Immature natural killer cell (primary cell): ENCODE data around the gene OSBPL9. TPM values are rescaled to one million over a fixed set of nuclear protein-coding genes. Genes with fewer than 3 reads are reported as not detected.
"Not testable (repeated sequence)": the region's sequence is repeated elsewhere in the genome, so short reads cannot be mapped to it uniquely, and the experiment has no call there.

Experiments
- DNase-seq, 3 donors: peaks; one replicate each; pipeline ENCODE4 v3.0.0; 2022; ENCODE audit warnings: mixed read lengths in 1 of 3
- H3K27ac Mint-ChIP-seq, 6 donors: one replicate each; pipeline ENCODE4 v1.8.0; 2020; ENCODE audit warnings: mixed read lengths in 6 of 6, mild to moderate bottlenecking in 5 of 6, inconsistent platforms in 4 of 6, moderate library complexity in 3 of 6
- H3K27me3 Mint-ChIP-seq, 3 donors: one replicate each; pipeline ENCODE4 v1.8.0; 2020 to 2021; ENCODE audit warnings: low read depth in 3 of 3, mild to moderate bottlenecking in 3 of 3, mixed read lengths in 3 of 3, moderate library complexity in 3 of 3, inconsistent platforms in 1 of 3
- H3K36me3 Mint-ChIP-seq, 3 donors: one replicate each; pipeline ENCODE4 v1.8.0; 2020; ENCODE audit warnings: mixed read lengths in 3 of 3, inconsistent platforms in 2 of 3, mild to moderate bottlenecking in 2 of 3
- H3K4me1 Mint-ChIP-seq, 2 donors: one replicate each; pipeline ENCODE4 v1.8.0; 2020; ENCODE audit warnings: inconsistent platforms in 2 of 2, mild to moderate bottlenecking in 2 of 2, mixed read lengths in 2 of 2, moderate library complexity in 1 of 2
- H3K4me3 Mint-ChIP-seq, 5 donors: one replicate each; pipeline ENCODE4 v1.8.0; 2020; ENCODE audit warnings: mild to moderate bottlenecking in 5 of 5, mixed read lengths in 5 of 5, inconsistent platforms in 3 of 5, moderate library complexity in 3 of 5
- H3K9me3 Mint-ChIP-seq, 6 donors: one replicate each; pipeline ENCODE4 v1.8.0; 2020; ENCODE audit warnings: mild to moderate bottlenecking in 6 of 6, mixed read lengths in 6 of 6, inconsistent platforms in 4 of 6, moderate library complexity in 3 of 6
- polyA plus RNA-seq, 3 donors: library from polyadenylated mRNA; unstranded; fragments of 300-500 nt; fragmentation: Illumina TruSeq; gene quantifications; one replicate each; pipeline ENCODE4 v1.2.3, GENCODE V29; 2021

The OSBPL9 gene
- polyA plus RNA-seq, 3 donors from 2014 or later = 26.1 to 38.5 (median 38.2) TPM

GRCh38 chr1:51726544-51727225 is 109.8 kb downstream of the OSBPL9 start:
- Mint-ChIP-seq H3K36me3 (no peaks in the 10 kb centered on the region), H3K27me3 (peaks cover 3 to 8% (median 3%) of the 10 kb centered on the region in 3 donors), H3K9me3 (no peaks in the 10 kb centered on the region), H3K4me1 (peaks cover 27 to 29% of the 10 kb centered on the region in 2 donors), H3K27ac (no peak overlapping the region), H3K4me3 (no peak overlapping the region)
- DNase-seq = no peak

GRCh38 chr1:51727366-51727765 is 110.5 kb downstream of the OSBPL9 start:
- no peak for DNase-seq
- peaks cover 27 to 35% of the 10 kb centered on the region in 2 donors for H3K4me1 Mint-ChIP-seq
- H3K27me3 Mint-ChIP-seq = peaks cover 3 to 8% (median 3%) of the 10 kb centered on the region in 3 donors
- H3K27ac Mint-ChIP-seq = no peak overlapping the region
- no peaks in the 10 kb centered on the region for H3K9me3 Mint-ChIP-seq
- H3K36me3 Mint-ChIP-seq = no peaks in the 10 kb centered on the region
- H3K4me3 Mint-ChIP-seq = peak overlapping the region in 1 of 5 donors; percentile 42

GRCh38 chr1:51728611-51729155 is 111.8 kb downstream of the OSBPL9 start:
- DNase-seq = peak in 1 of 3 donors; percentile 1
- Mint-ChIP-seq H3K27me3 (peaks cover 3 to 8% (median 3%) of the 10 kb centered on the region in 3 donors), H3K9me3 (no peaks in the 10 kb centered on the region), H3K36me3 (no peaks in the 10 kb centered on the region), H3K27ac (peak overlapping the region; percentile 77 to 90 (median 82)), H3K4me1 (peaks cover 36 to 44% of the 10 kb centered on the region in 2 donors), H3K4me3 (peak overlapping the region; percentile 82 to 94 (median 90))

- Mint-ChIP-seq H3K4me3 (peak overlapping the region; percentile 82 to 94 (median 90)), H3K4me1 (peaks cover 36 to 44% of the 10 kb centered on the region in 2 donors), H3K27me3 (peaks cover 3 to 8% (median 3%) of the 10 kb centered on the region in 3 donors), H3K36me3 (no peaks in the 10 kb centered on the region), H3K9me3 (no peaks in the 10 kb centered on the region), H3K27ac (peak overlapping the region; percentile 77 to 90 (median 82))
- DNase-seq = peak; percentile 94 to 95 (median 94)
These were observed 112.4 kb downstream of the OSBPL9 start for GRCh38 chr1:51729156-51729823.

GRCh38 chr1:51729824-51730301 is 113.0 kb downstream of the OSBPL9 start:
- Mint-ChIP-seq H3K27ac (peak overlapping the region; percentile 68 to 95 (median 88)), H3K4me3 (peak overlapping the region; percentile 82 to 94 (median 90)), H3K27me3 (peaks cover 3 to 8% (median 3%) of the 10 kb centered on the region in 3 donors), H3K36me3 (no peaks in the 10 kb centered on the region), H3K9me3 (no peaks in the 10 kb centered on the region), H3K4me1 (peaks cover 36 to 45% of the 10 kb centered on the region in 2 donors)
- DNase-seq = no peak

- no peak for DNase-seq
- Mint-ChIP-seq H3K4me1 (peaks cover 46 to 61% of the 10 kb centered on the region in 2 donors), H3K9me3 (no peaks in the 10 kb centered on the region), H3K4me3 (no peak overlapping the region), H3K36me3 (no peaks in the 10 kb centered on the region), H3K27me3 (peaks cover 3 to 10% (median 3%) of the 10 kb centered on the region in 3 donors), H3K27ac (peak overlapping the region in 2 of 6 donors; percentile 18 to 32)
These were observed 115.1 kb downstream of the OSBPL9 start for GRCh38 chr1:51731998-51732397.

GRCh38 chr1:51732701-51733425 is 116.0 kb downstream of the OSBPL9 start:
- H3K4me1 Mint-ChIP-seq = peaks cover 44 to 59% of the 10 kb centered on the region in 2 donors
- DNase-seq = no peak
- H3K9me3 Mint-ChIP-seq = no peaks in the 10 kb centered on the region
- H3K36me3 Mint-ChIP-seq = no peaks in the 10 kb centered on the region
- H3K27ac Mint-ChIP-seq = peak overlapping the region in 3 of 6 donors; percentile 1 to 37 (median 18)
- no peak overlapping the region for H3K4me3 Mint-ChIP-seq
- peaks cover 3 to 10% (median 3%) of the 10 kb centered on the region in 3 donors for H3K27me3 Mint-ChIP-seq

GRCh38 chr1:51733426-51733774 is 116.5 kb downstream of the OSBPL9 start:
- H3K27me3 Mint-ChIP-seq, H3K9me3 Mint-ChIP-seq, H3K27ac Mint-ChIP-seq, DNase-seq, H3K4me3 Mint-ChIP-seq, H3K36me3 Mint-ChIP-seq: not testable (repeated sequence)
- H3K4me1 Mint-ChIP-seq = peaks cover 39 to 54% of the 10 kb centered on the region in 2 donors

- Mint-ChIP-seq H3K4me3 (no peak overlapping the region), H3K4me1 (peaks cover 33 to 49% of the 10 kb centered on the region in 2 donors), H3K36me3 (no peaks in the 10 kb centered on the region), H3K27me3 (peaks cover 3 to 6% (median 3%) of the 10 kb centered on the region in 3 donors), H3K9me3 (no peaks in the 10 kb centered on the region), H3K27ac (no peak overlapping the region)
- DNase-seq = no peak
These were observed 117.1 kb downstream of the OSBPL9 start for GRCh38 chr1:51733793-51734522.

GRCh38 chr1:51734896-51735745 is 118.2 kb downstream of the OSBPL9 start:
- no peak for DNase-seq
- Mint-ChIP-seq H3K36me3 (no peaks in the 10 kb centered on the region), H3K27me3 (peaks cover 0 to 1% (median 0%) of the 10 kb centered on the region in 3 donors), H3K9me3 (no peaks in the 10 kb centered on the region), H3K4me1 (peaks cover 28 to 43% of the 10 kb centered on the region in 2 donors), H3K27ac (peak overlapping the region in 2 of 6 donors; percentile 1 to 52), H3K4me3 (no peak overlapping the region)

GRCh38 chr1:51735746-51736254 is 118.9 kb downstream of the OSBPL9 start:
- Mint-ChIP-seq H3K4me1 (peaks cover 23 to 36% of the 10 kb centered on the region in 2 donors), H3K9me3 (no peaks in the 10 kb centered on the region), H3K4me3 (no peak overlapping the region), H3K36me3 (no peaks in the 10 kb centered on the region), H3K27ac (peak overlapping the region in 1 of 6 donors; percentile 52), H3K27me3 (peaks cover 0 to 1% (median 0%) of the 10 kb centered on the region in 3 donors)
- DNase-seq = no peak

- Mint-ChIP-seq H3K27ac (no peak overlapping the region), H3K4me3 (no peak overlapping the region), H3K4me1 (peaks cover 19 to 32% of the 10 kb centered on the region in 2 donors), H3K27me3 (peaks cover 0 to 1% (median 0%) of the 10 kb centered on the region in 3 donors), H3K9me3 (no peaks in the 10 kb centered on the region), H3K36me3 (peaks cover 0 to 1% (median 0%) of the 10 kb centered on the region in 3 donors)
- no peak for DNase-seq
These were observed 119.8 kb downstream of the OSBPL9 start for GRCh38 chr1:51736702-51737101.
